HG03095 (cell line): Measurements from ENCODE around the gene SNED1.

Source experiments
- ATAC-seq: cut with Tn5 transposase; IDR thresholded peaks from one replicate; pipeline ENCODE4 v1.9.1; 2021; ENCODE audit warnings: moderate library complexity; ENCODE audit not compliant: unreplicated experiment

The SNED1 gene

GRCh38 chr2:241123816-241124536, 125.6 kb downstream of the SNED1 start:
- ATAC-seq = no peak

GRCh38 chr2:241125626-241126025, 127.2 kb downstream of the SNED1 start:
- no peak for ATAC-seq

- ATAC-seq = no peak
Observed at GRCh38 chr2:241126201-241126611, 127.8 kb downstream of the SNED1 start.

GRCh38 chr2:241126771-241127202, 128.4 kb downstream of the SNED1 start:
- ATAC-seq = no peak

GRCh38 chr2:241128266-241128665, 129.8 kb downstream of the SNED1 start:
- no peak for ATAC-seq

GRCh38 chr2:241129086-241129871, 130.9 kb downstream of the SNED1 start:
- no peak for ATAC-seq

GRCh38 chr2:241130316-241130715, 131.9 kb downstream of the SNED1 start:
- no peak for ATAC-seq

GRCh38 chr2:241131531-241131930, 133.1 kb downstream of the SNED1 start:
- ATAC-seq = no peak

- no peak for ATAC-seq
Observed at GRCh38 chr2:241132538-241133435, 134.4 kb downstream of the SNED1 start.

GRCh38 chr2:241133436-241133820, 135.0 kb downstream of the SNED1 start:
- no peak for ATAC-seq

GRCh38 chr2:241134711-241135110, 136.3 kb downstream of the SNED1 start:
- ATAC-seq = no peak

GRCh38 chr2:241135737-241136136, 137.3 kb downstream of the SNED1 start:
- ATAC-seq = no peak

- no peak for ATAC-seq
Observed at GRCh38 chr2:241136191-241136590, 137.8 kb downstream of the SNED1 start.

GRCh38 chr2:241136661-241137260, 138.3 kb downstream of the SNED1 start:
- ATAC-seq = no peak

GRCh38 chr2:241137276-241138190, 139.1 kb downstream of the SNED1 start:
- no peak for ATAC-seq

GRCh38 chr2:241138471-241138870, 140.1 kb downstream of the SNED1 start:
- no peak for ATAC-seq

- no peak for ATAC-seq
Observed at GRCh38 chr2:241139531-241140444, 141.4 kb downstream of the SNED1 start.

GRCh38 chr2:241140445-241140840, 142.0 kb downstream of the SNED1 start:
- ATAC-seq = no peak
